ENCODE measurements around the gene OR10A5. TPM values are rescaled to one million over a fixed set of nuclear protein-coding genes. Genes with fewer than 3 reads are reported as not detected.
A peak's percentile ranks its signal among the peaks of the same experiment; 100 is the strongest.

Gene OR10A5
- total and polyA plus RNA-seq, 2 of the 8 experiments (the other 6 are each of a cell fraction or from before 2014, with no cell fraction given) = not detected

- H3K23me2 ChIP-seq (ENCODE audit: low read depth, low read length) = no peaks in the 10 kb centered on the region
- H3K4ac ChIP-seq (replicated peaks; ENCODE audit: insufficient read length, low read depth, low read length) = no peak within 1 kb of the TSS
- CTCF ChIA-PET (ENCODE audit: partially characterized antibody) = no interaction called here
- H2BK12ac ChIP-seq (ENCODE audit: low read depth, low read length) = no peak within 1 kb of the TSS
- H3K9ac ChIP-seq (replicated peaks in 1 of 4; ENCODE audit: extremely low read depth in 1 of 4, low read depth in 3 of 4, low read length in 3 of 4) = no peak within 1 kb of the TSS
- H3K79me2 ChIP-seq (ENCODE audit: control insufficient read depth in 1 of 2, insufficient read depth in 2 of 2, low read length in 2 of 2) = no peaks in the 10 kb centered on the region
- FAIRE-seq (no peak), DNase-seq (ENCODE audit: low read depth in 1 of 2, low spot score in 2 of 2) (no peak)
- H2BK15ac ChIP-seq (ENCODE audit: low read length) = no peak within 1 kb of the TSS
- H3K4me1 ChIP-seq (replicated peaks in 1 of 4; ENCODE audit: control insufficient read depth in 3 of 4, insufficient read depth in 4 of 4, low read length in 3 of 4) = no peaks in the 10 kb centered on the region
- no peak within 1 kb of the TSS for H3K4me3 ChIP-seq (ENCODE audit: extremely low read depth in 1 of 4, insufficient read depth in 2 of 4, low read depth in 3 of 4, low read length in 4 of 4)
- no peak within 1 kb of the TSS for H2BK120ac ChIP-seq (replicated peaks; ENCODE audit: low read depth, low read length)
- no peaks in the 10 kb centered on the region for H3K36me3 ChIP-seq (ENCODE audit: control insufficient read depth in 2 of 4, insufficient read depth in 4 of 4, low read length in 3 of 4)
- no peak within 1 kb of the TSS for H3K27ac ChIP-seq (ENCODE audit: low read depth, low read length)
- H3K23ac ChIP-seq (ENCODE audit: insufficient read length) = no peak within 1 kb of the TSS
- no peak within 1 kb of the TSS for H4K91ac ChIP-seq (replicated peaks; ENCODE audit: insufficient read length, low read length)
- WGBS, 2 experiments (ENCODE audit: extremely low coverage in 1 of 2, insufficient coverage in 1 of 2, insufficient read length in 1 of 2, insufficient replicate concordance in 2 of 2, low coverage in 1 of 2, low lambda C conversion rate in 2 of 2, missing lambda C conversion rate in 1 of 2) = 90% methylated on average over 2 of the region's 2 CpGs; no CpG with 5 or more reads in 1 of the 2 experiments
- H3K18ac ChIP-seq (ENCODE audit: extremely low read depth, low read length) = no peak within 1 kb of the TSS
- H2AK5ac ChIP-seq (ENCODE audit: low read depth, low read length) = peak within 1 kb of the TSS; percentile 48; the same call in 1 of the 2 replicates
- no peaks in the 10 kb centered on the region for H3K79me1 ChIP-seq (ENCODE audit: low read depth, low read length)
- H2BK5ac ChIP-seq (ENCODE audit: low read depth, low read length) = no peak within 1 kb of the TSS
- peaks cover 0 to 1% (median 0%) of the 10 kb centered on the region in 4 experiments; a peak in 1 of 7 replicates for H3K27me3 ChIP-seq (replicated peaks in 1 of 4; ENCODE audit: control insufficient read depth in 3 of 4, extremely low read depth in 1 of 4, insufficient read depth in 3 of 4, low read length in 3 of 4)
- H4K5ac ChIP-seq (ENCODE audit: insufficient read length, low read depth, low read length) = no peak within 1 kb of the TSS
- H4K20me1 ChIP-seq (replicated peaks in 1 of 2; ENCODE audit: control insufficient read depth in 1 of 2, insufficient read depth in 2 of 2, low read length in 2 of 2) = no peaks in the 10 kb centered on the region
- H2BK20ac ChIP-seq (ENCODE audit: low read length) = no peak within 1 kb of the TSS
- no peak within 1 kb of the TSS for H3K4me2 ChIP-seq (ENCODE audit: insufficient read depth in 1 of 2, low read depth in 2 of 2, low read length in 2 of 2)
- TF ChIP-seq NRF1 (IDR thresholded peaks at IDR 0.05; ENCODE audit: low read depth, low read length) (no peak), TCF12 (IDR thresholded peaks at IDR 0.05; ENCODE audit: low read depth, low read length) (no peak), TAF1 (IDR thresholded peaks at IDR 0.05; ENCODE audit: low read depth, low read length) (no peak), RAD21 (IDR thresholded peaks at IDR 0.05 in 1 of 2, conservative IDR thresholded peaks at IDR 0.05 in 1 of 2; ENCODE audit: low read depth in 2 of 2, low read length in 2 of 2) (no peak), PHF8 (conservative IDR thresholded peaks at IDR 0.05; ENCODE audit: low read depth, low read length) (no peak), SUZ12 (IDR thresholded peaks at IDR 0.05; ENCODE audit: low read length) (no peak), GTF2F1 (IDR thresholded peaks at IDR 0.05; ENCODE audit: borderline replicate concordance, low read depth, low read length) (no peak), TBP (IDR thresholded peaks at IDR 0.05; ENCODE audit: low read depth, low read length) (no peak), BRCA1 (IDR thresholded peaks at IDR 0.05; ENCODE audit: low read depth, low read length) (no peak)
- no peak within 1 kb of the TSS for H3K14ac ChIP-seq (ENCODE audit: insufficient read length)
- POLR2A ChIA-PET (ENCODE audit: partially characterized antibody) = no interaction called here
- H3K9me3 ChIP-seq (ENCODE audit: insufficient read depth in 2 of 2, low read depth in 1 of 2, low read length in 1 of 2) = no peaks in the 10 kb centered on the region
- H2AFZ ChIP-seq (ENCODE audit: low read length) = no peak within 1 kb of the TSS
- no peak within 1 kb of the TSS for H3K56ac ChIP-seq (replicated peaks; ENCODE audit: insufficient read length, low read depth, low read length)
- H4K8ac ChIP-seq (ENCODE audit: extremely low read depth, insufficient read depth, low read length) = no peak within 1 kb of the TSS
Measured at GRCh38 chr11:6892400-6892799, 46.9 kb downstream of the OR10A5 start, which contains the start of gene OR2D2. OR2D2 (minus strand) TSS chr11:6892500; CDS start chr11:6892500, 0 bp downstream.

All from H1 (cell line).